Measurements from ENCODE around the gene FAF2.

DNA sequence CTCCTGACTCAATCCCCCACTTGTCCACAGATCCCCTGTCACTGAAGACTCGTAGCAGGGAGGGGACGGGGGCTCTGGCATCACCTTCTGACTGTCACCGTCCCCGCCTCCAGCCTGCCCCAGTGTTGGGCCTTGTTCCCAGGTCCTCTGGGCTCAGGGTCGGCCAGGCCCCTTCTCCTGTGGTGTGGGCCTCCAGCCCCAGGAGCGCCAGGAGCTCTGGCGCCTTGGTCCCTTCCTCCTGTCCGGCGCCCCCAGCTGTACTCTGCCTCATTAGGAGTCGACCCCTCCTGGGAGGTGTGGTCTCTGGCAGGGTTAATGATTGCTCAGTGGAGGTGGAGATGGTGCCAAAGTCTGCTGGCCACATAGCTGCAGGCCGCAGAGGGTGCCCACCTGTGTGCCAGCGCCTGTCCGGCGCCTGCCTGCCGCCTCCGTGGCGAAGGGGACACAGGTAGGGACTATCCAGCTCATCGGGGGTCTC is 100.8 kb downstream of the FAF2 start, which contains the start of gene CDHR2:
- TF ChIP-seq, protein P1, sequence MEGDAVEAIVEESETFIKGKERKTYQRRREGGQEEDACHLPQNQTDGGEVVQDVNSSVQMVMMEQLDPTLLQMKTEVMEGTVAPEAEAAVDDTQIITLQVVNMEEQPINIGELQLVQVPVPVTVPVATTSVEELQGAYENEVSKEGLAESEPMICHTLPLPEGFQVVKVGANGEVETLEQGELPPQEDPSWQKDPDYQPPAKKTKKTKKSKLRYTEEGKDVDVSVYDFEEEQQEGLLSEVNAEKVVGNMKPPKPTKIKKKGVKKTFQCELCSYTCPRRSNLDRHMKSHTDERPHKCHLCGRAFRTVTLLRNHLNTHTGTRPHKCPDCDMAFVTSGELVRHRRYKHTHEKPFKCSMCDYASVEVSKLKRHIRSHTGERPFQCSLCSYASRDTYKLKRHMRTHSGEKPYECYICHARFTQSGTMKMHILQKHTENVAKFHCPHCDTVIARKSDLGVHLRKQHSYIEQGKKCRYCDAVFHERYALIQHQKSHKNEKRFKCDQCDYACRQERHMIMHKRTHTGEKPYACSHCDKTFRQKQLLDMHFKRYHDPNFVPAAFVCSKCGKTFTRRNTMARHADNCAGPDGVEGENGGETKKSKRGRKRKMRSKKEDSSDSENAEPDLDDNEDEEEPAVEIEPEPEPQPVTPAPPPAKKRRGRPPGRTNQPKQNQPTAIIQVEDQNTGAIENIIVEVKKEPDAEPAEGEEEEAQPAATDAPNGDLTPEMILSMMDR (IDR thresholded peaks at IDR 0.05; ENCODE audit: insufficient read depth, low read length), result no peak
- 0 out of 2 replicates have a peak, but pooled peaks have one; percentile 3 for TF ChIP-seq POLR2AphosphoS5 (IDR thresholded peaks at IDR 0.05; ENCODE audit: low read depth)
- TF ChIP-seq, protein P2, sequence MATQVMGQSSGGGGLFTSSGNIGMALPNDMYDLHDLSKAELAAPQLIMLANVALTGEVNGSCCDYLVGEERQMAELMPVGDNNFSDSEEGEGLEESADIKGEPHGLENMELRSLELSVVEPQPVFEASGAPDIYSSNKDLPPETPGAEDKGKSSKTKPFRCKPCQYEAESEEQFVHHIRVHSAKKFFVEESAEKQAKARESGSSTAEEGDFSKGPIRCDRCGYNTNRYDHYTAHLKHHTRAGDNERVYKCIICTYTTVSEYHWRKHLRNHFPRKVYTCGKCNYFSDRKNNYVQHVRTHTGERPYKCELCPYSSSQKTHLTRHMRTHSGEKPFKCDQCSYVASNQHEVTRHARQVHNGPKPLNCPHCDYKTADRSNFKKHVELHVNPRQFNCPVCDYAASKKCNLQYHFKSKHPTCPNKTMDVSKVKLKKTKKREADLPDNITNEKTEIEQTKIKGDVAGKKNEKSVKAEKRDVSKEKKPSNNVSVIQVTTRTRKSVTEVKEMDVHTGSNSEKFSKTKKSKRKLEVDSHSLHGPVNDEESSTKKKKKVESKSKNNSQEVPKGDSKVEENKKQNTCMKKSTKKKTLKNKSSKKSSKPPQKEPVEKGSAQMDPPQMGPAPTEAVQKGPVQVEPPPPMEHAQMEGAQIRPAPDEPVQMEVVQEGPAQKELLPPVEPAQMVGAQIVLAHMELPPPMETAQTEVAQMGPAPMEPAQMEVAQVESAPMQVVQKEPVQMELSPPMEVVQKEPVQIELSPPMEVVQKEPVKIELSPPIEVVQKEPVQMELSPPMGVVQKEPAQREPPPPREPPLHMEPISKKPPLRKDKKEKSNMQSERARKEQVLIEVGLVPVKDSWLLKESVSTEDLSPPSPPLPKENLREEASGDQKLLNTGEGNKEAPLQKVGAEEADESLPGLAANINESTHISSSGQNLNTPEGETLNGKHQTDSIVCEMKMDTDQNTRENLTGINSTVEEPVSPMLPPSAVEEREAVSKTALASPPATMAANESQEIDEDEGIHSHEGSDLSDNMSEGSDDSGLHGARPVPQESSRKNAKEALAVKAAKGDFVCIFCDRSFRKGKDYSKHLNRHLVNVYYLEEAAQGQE (IDR thresholded peaks at IDR 0.05; ENCODE audit: insufficient replicate concordance, low read depth), result no peak
- TF ChIP-seq SPI1 (IDR thresholded peaks at IDR 0.05; ENCODE audit: borderline replicate concordance, low read depth), result no peak; the same call in 1 of the 2 replicates
- no peak for TF ChIP-seq GABPA (IDR thresholded peaks at IDR 0.05; ENCODE audit: low read depth)

Data from HL-60 (cell line).